Activated CD4-positive, alpha-beta memory T cell treated with anti-CD3 and anti-CD28 coated beads, Interleukin-2, amount 10 ng/mL, durations not matched to agents 7 days and 5 days (primary cell): ENCODE data around the gene EXOG. TPM values are rescaled to one million over a fixed set of nuclear protein-coding genes. Genes with fewer than 3 reads are reported as not detected.

ENCODE experiments used
- CTCF ChIA-PET: fragments of 350-600 bp; sonication (Branson Sonifier 250); formaldehyde crosslinking; loops from one replicate; lab custom pipeline; 2021; ENCODE audit warnings: antibody characterized with exemption, inconsistent platforms; lab: Charles Lee
- POLR2A ChIA-PET: fragments of 350-600 bp; sonication (Branson Sonifier 250); formaldehyde crosslinking; loops from one replicate; lab custom pipeline; 2021; ENCODE audit warnings: antibody characterized with exemption; lab: Charles Lee
- DNase-seq: peaks from one replicate; pipeline ENCODE4 v3.0.0-alpha.2; 2020
- H3K27ac Mint-ChIP-seq: one replicate; pipeline ENCODE4 v1.8.0; 2021; ENCODE audit warnings: mild to moderate bottlenecking, mixed read lengths
- H3K27me3 Mint-ChIP-seq: one replicate; pipeline ENCODE4 v1.8.0; 2021; ENCODE audit warnings: mixed read lengths
- H3K36me3 Mint-ChIP-seq: one replicate; pipeline ENCODE4 v1.8.0; 2021; ENCODE audit warnings: low read depth, mixed read lengths
- H3K4me1 Mint-ChIP-seq: one replicate; pipeline ENCODE4 v1.8.0; 2021; ENCODE audit warnings: mixed read lengths
- H3K4me3 Mint-ChIP-seq: one replicate; pipeline ENCODE4 v1.8.0; 2021; ENCODE audit warnings: mild to moderate bottlenecking, mixed read lengths
- H3K9me3 Mint-ChIP-seq: one replicate; pipeline ENCODE4 v1.8.0; 2021; ENCODE audit warnings: mixed read lengths
- total RNA-seq, 2 experiments: library from RNA; stranded (reverse); gene quantifications; one replicate each; pipeline ENCODE4 v1.2.3, GENCODE V29; 2021

EXOG gene
- total RNA-seq, 2 experiments from 2014 or later, result 17.8 to 19.0 TPM

DNA sequence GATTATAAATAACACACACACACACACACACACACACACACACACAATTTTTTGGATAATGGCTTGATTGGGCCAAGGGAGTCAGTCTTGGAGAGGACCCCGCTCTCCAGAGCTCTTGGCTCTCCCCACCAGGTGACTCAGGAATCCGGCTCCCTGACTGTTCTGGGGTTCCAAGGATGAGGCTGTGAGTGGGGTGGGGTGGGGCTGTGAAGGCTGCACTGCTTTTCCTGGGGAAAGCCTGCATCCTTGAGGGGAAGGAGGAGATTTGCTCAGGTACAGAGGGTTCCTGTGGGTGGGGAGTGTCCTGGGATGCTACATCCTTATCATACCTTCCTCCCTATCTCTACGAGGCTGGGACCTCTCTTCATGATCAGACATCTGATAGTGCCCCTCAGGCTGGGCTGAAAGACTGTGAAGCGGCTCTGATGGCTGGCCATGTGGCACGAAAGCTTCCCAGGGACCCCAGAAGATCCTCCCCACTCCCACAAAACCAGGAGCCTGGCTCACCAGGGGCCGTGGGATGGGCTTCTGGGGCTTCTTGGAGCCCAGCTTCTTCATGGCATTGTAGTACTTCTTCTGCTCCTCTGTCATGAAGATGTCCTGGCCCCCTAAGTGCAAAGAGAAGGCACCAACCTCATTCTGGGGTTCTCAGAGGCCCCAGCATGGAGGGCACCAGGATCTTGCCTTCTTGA lies 59.2 kb downstream of the EXOG start:
- H3K27ac Mint-ChIP-seq, result no peak overlapping the region
- no peak overlapping the region for H3K4me3 Mint-ChIP-seq
- no peaks in the 10 kb centered on the region for H3K4me1 Mint-ChIP-seq
- CTCF ChIA-PET, result no interaction called here
- peak; percentile 8 for DNase-seq
- no peaks in the 10 kb centered on the region for H3K36me3 Mint-ChIP-seq
- peaks cover 5% of the 10 kb centered on the region for H3K27me3 Mint-ChIP-seq
- no peaks in the 10 kb centered on the region for H3K9me3 Mint-ChIP-seq
- POLR2A ChIA-PET, result no interaction called here

- Mint-ChIP-seq H3K9me3 (no peaks in the 10 kb centered on the region), H3K36me3 (no peaks in the 10 kb centered on the region), H3K27ac (no peak overlapping the region), H3K27me3 (peaks cover 5% of the 10 kb centered on the region), H3K4me3 (no peak overlapping the region), H3K4me1 (no peaks in the 10 kb centered on the region)
- DNase-seq, result no peak
- ChIA-PET POLR2A (no interaction called here), CTCF (interaction anchor here (0.7 kb wide), 1 partner anchor 78 kb away, joined by 3 read pairs; no protein-coding TSS in a partner anchor)
These were observed 59.8 kb downstream of the EXOG start for GRCh38 chr3:38555926-38556325.

DNA sequence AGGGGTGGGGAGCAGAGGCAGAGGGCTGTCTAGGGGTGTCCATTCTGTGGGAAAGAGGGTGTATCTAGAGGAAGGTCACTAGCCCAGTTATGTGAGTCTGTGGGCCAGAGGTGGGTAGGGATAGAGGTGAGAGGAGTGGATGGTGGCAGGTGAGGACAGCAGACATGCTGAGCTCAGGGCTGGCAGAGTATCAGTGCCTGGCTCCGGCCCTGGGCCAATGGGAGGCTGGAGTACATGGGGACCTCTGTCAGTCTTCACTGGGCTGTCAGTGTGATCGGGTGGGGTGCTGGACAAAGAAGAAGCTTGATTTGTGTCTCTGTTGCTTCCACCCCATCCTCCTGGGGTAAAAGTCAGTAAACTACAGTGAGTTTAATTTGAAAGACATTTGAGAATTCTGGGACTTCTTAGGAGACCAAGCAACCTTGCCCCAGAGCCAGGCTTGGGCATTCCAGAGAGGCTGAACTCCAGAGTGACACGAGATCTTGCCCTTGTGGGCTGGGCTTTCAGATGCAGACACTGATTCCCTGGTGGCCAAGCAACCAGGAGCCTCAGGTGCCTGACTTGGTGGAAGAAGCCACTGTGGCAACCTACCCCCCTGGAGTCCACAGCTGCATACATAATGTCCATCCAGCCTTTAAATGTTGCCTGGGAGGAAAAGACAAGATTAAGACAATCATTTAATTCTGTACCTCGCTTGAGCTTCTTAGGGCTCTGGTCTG lies 60.7 kb downstream of the EXOG start:
- Mint-ChIP-seq H3K4me3 (no peak overlapping the region), H3K9me3 (no peaks in the 10 kb centered on the region), H3K27me3 (peaks cover 5% of the 10 kb centered on the region), H3K36me3 (no peaks in the 10 kb centered on the region), H3K27ac (no peak overlapping the region), H3K4me1 (no peaks in the 10 kb centered on the region)
- DNase-seq, result no peak
- POLR2A ChIA-PET, result no interaction called here
- CTCF ChIA-PET, result interaction anchor here (0.7 kb wide), 1 partner anchor 77 kb away, joined by 3 read pairs; no protein-coding TSS in a partner anchor

DNA sequence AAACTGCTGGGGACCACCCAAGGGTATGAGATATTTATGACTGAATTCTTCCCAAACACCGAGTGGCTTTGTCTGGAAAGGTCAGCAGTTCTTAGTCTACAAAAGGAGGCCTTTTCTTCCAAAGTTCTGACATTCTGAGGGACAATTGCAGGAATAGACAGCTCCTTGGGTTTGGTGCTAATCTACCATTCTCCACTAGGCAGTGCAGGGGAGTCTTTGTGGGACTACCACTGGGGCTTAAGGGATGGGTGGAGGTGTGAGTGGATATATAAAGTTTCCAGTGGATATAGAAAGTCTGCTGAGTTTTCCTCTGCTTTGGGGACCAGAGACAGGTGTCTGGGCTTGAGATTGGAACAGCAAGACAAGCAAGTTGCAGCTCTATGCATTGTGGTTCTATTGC lies 62.7 kb downstream of the EXOG start:
- Mint-ChIP-seq H3K36me3 (no peaks in the 10 kb centered on the region), H3K9me3 (no peaks in the 10 kb centered on the region), H3K27ac (no peak overlapping the region), H3K4me1 (no peaks in the 10 kb centered on the region), H3K27me3 (peaks cover 5% of the 10 kb centered on the region), H3K4me3 (no peak overlapping the region)
- POLR2A ChIA-PET, result no interaction called here
- CTCF ChIA-PET, result interaction anchor here (0.7 to 1.4 kb wide), 3 partner anchors 37 to 202 kb away, joined by 3 read pairs; no protein-coding TSS in a partner anchor
- DNase-seq, result no peak

DNA sequence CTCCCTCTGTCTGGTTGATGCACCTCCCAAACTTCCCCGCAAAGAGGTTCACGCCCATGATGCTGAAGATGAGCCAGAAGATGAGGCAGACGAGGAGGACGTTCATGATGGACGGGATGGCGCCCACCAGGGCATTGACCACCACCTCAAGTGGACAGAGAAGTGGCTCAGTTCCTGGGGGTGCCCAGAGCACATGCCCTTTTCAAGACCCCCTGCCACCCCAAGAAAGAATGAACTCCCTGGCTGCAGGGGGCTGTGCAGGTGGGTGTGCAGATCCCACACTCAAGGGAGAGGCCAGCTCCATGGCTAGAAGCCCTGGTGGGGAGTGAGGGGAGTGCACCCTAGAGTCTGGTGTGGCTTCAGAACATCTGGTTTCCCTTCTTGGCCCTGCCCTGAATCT lies 64.1 kb downstream of the EXOG start:
- no peak for DNase-seq
- H3K4me1 Mint-ChIP-seq, result no peaks in the 10 kb centered on the region
- H3K27ac Mint-ChIP-seq, result no peak overlapping the region
- H3K4me3 Mint-ChIP-seq, result no peak overlapping the region
- no peaks in the 10 kb centered on the region for H3K36me3 Mint-ChIP-seq
- H3K27me3 Mint-ChIP-seq, result peaks cover 5% of the 10 kb centered on the region
- no peaks in the 10 kb centered on the region for H3K9me3 Mint-ChIP-seq
- ChIA-PET CTCF (interaction anchor here (1.1 kb wide), 1 partner anchor 13 kb away, joined by 3 read pairs; no protein-coding TSS in a partner anchor), POLR2A (no interaction called here)

DNA sequence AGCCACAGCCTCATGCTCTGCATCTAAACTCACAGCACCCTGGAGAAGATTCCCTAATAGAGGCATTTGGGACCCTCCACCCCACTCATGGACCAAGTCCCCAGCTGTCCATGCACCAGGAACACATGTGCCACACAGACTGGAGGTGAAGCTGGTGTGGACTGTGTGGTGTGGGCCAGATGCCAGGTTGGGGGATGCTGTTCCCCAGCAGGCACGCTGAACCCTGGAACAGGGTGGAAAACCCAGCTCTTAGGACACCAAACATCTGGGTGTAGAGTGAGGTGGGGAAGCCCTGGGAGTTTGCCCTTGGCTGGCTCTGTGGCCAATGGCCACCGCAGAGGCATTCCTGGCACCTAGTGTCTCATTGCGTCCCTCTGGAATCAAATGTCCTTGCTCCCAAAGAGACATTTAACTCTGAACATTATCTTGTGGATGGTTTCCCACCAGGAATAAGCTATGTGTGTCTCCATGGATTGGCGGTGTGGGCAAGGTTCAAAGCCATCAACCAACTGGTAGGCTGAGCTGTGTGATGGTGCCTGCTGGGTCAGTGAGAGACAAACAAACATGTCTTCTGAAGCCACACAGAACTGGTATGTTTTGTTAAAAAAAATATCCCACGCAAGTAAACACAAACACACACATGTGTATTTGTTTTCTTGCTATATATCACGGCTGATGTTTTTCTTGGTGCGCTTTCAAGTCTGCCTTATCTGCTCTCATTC lies 65.0 kb downstream of the EXOG start:
- Mint-ChIP-seq H3K36me3 (no peaks in the 10 kb centered on the region), H3K4me1 (no peaks in the 10 kb centered on the region), H3K27ac (no peak overlapping the region), H3K9me3 (no peaks in the 10 kb centered on the region), H3K27me3 (peaks cover 5% of the 10 kb centered on the region), H3K4me3 (no peak overlapping the region)
- DNase-seq, result no peak
- CTCF ChIA-PET, result interaction anchor here (1.1 kb wide), 1 partner anchor 12 kb away, joined by 3 read pairs; no protein-coding TSS in a partner anchor
- POLR2A ChIA-PET, result no interaction called here

DNA sequence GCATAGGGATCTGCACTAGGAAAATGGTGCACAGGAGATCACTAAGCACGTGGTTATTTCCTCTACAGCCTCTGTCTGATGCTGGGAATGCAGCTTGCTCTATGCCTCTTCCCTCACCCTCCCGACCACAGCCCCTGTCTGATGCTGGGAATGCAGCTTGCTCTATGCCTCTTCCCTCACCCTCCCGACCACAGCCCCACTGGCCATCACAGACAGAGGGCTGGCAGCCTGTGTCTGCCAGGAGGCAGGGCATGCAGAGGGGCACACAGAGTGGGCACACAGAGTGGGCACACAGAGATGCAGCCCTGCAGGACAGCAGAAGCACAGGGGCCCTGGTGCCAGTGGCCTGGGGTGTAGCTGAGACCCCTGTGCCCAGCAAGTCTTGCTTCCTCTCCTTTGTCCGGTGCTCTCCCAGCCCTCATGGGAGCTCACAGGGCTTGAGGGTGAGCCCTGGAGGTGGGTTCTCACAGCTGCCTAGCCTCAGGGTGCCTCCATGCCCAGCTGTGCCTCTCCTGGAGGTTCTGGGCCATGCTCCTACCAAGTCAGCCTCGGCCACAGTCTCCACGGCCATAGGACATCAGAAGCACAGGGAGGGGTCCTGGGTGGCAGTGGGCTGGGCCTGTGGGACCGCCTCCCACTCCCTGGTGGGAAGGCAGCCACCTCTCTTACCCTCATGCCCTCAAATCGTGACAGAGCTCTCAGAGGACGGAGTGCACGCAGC lies 65.8 kb downstream of the EXOG start:
- ChIA-PET POLR2A (no interaction called here), CTCF (no interaction called here)
- Mint-ChIP-seq H3K4me3 (no peak overlapping the region), H3K36me3 (no peaks in the 10 kb centered on the region), H3K27ac (no peak overlapping the region), H3K9me3 (no peaks in the 10 kb centered on the region), H3K27me3 (peaks cover 2% of the 10 kb centered on the region), H3K4me1 (no peaks in the 10 kb centered on the region)
- DNase-seq, result no peak

- ChIA-PET CTCF (no interaction called here), POLR2A (no interaction called here)
- Mint-ChIP-seq H3K9me3 (no peaks in the 10 kb centered on the region), H3K36me3 (no peaks in the 10 kb centered on the region), H3K27ac (no peak overlapping the region), H3K4me1 (no peaks in the 10 kb centered on the region), H3K27me3 (peaks cover 2% of the 10 kb centered on the region), H3K4me3 (no peak overlapping the region)
- DNase-seq, result no peak
These were observed 66.4 kb downstream of the EXOG start for GRCh38 chr3:38562467-38562925.

DNA sequence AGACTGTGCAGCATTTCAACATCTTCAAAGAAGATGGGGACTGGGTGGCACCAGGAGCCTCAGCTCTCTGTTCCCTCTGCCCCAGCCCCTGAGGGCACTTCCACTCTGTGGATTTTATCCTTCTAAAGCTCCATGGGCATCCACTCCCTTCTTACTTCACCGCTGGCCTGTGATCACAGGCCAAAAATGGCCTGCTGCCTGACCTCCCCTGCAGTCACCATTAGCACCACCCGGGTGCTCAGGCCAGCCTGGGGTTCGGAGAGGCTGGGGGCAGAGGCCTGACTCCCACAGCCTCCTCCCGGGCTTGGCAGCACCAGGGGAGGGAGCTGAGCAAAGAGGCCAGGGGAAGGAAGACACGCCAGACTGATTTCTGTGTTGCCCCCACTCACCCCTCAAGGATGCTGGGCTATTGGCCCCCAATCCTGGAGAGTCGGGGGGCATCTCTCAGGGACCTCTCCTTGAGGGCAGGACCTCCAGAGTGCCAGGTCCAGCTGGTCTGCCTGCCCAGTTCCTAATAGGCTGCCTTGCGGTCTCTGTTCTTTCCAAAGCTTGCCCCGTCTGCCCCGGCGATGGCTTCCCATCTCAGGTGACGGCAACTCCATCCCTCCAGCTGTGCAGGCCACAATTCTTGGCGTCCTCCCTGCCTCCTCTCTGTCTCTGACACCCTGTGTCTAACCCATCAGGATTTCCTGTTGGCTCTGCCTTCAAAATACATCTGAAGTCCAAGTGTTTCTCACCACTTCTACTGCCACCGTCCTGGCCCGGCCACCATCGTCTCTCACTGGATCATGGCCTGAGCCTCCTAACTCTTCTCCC lies 67.1 kb downstream of the EXOG start:
- Mint-ChIP-seq H3K4me1 (no peaks in the 10 kb centered on the region), H3K27me3 (peaks cover 2% of the 10 kb centered on the region)

GRCh38 chr3:38563886-38564270 lies 67.7 kb downstream of the EXOG start:
- H3K4me3 Mint-ChIP-seq, result no peak overlapping the region
- DNase-seq, result no peak

More for the DNA sequence above, 67.1 kb downstream of the EXOG start:
- DNase-seq, result no peak
- Mint-ChIP-seq H3K9me3 (no peaks in the 10 kb centered on the region), H3K27ac (no peak overlapping the region), H3K36me3 (no peaks in the 10 kb centered on the region), H3K4me3 (no peak overlapping the region)
- POLR2A ChIA-PET, result no interaction called here
- CTCF ChIA-PET, result no interaction called here

DNA sequence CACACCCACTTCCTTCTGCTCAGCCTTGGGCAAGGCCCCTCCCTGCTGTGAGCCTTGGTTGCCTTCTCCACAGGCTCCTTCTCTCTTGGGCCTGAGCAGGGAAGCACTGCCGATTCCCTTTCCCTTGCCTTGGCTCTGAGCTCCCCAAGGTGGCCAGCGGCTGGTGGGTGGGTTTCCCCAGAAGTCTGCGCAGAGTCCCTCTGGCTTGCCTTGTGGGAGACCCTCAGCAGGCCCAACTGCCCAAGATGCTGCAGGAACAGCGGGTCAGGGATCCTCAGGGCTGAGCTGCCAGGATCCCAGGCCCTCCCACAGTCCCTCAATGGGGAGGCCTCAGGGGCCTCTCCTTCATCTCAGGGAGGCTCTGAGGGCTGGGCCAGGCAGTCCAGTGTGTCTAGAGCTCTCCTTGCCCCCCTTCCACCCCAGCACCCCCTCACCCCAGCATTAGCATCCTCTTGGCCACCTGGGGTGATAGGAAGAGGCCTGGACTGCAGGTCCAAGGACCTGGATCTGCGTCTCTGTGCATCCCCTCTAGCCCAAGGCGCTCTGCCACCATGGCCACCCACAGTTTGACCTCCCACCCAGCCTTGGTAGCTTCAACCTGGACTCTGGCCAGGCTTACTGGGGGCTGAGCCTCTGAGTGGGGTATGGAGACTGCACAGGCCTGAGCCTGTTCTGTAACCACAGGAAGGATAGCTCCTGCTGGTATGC lies 68.6 kb downstream of the EXOG start:
- ChIA-PET POLR2A (no interaction called here), CTCF (interaction anchor here (0.6 kb wide), 1 partner anchor 662 kb away, joined by 3 read pairs; no protein-coding TSS in a partner anchor)
- Mint-ChIP-seq H3K9me3 (no peaks in the 10 kb centered on the region), H3K27ac (no peak overlapping the region), H3K4me3 (no peak overlapping the region), H3K27me3 (peaks cover 2% of the 10 kb centered on the region), H3K36me3 (no peaks in the 10 kb centered on the region), H3K4me1 (no peaks in the 10 kb centered on the region)
- no peak for DNase-seq

More at GRCh38 chr3:38563886-38564270, 67.7 kb downstream of the EXOG start:
- Mint-ChIP-seq H3K4me1 (no peaks in the 10 kb centered on the region), H3K9me3 (no peaks in the 10 kb centered on the region), H3K27ac (no peak overlapping the region), H3K36me3 (no peaks in the 10 kb centered on the region), H3K27me3 (peaks cover 2% of the 10 kb centered on the region)
- ChIA-PET CTCF (no interaction called here), POLR2A (no interaction called here)
